Keratinocyte (primary cell): Measurements from ENCODE around the gene STKLD1. TPM values are rescaled to one million over a fixed set of nuclear protein-coding genes. Genes with fewer than 3 reads are reported as not detected.

Experiments used
- DNase-seq: peaks from one replicate; pipeline ENCODE4 v3.0.0-alpha.2; 2011; ENCODE audit warnings: low read depth, missing footprints, low spot score
- FAIRE-seq: peaks from 2 replicates; lab custom pipeline; 2011; peaks lifted over from hg19 to GRCh38; lab: Jason Lieb, UNC
- H2AFZ ChIP-seq: 2 replicates; pipeline ENCODE4 v1.6.0; 2012; ENCODE audit warnings: low read length, control low read depth, inconsistent platforms; ENCODE audit not compliant: control insufficient read depth
- H3K27ac ChIP-seq: 2 replicates; pipeline ENCODE4 v1.5.1; 2011; ENCODE audit warnings: low read length; ENCODE audit not compliant: control insufficient read depth, insufficient read depth
- H3K27me3 ChIP-seq: 3 replicates; pipeline ENCODE4 v1.6.0; 2011; ENCODE audit warnings: low read length; ENCODE audit not compliant: control insufficient read depth, insufficient read depth; ENCODE audit errors: extremely low read depth
- H3K36me3 ChIP-seq, 2 experiments: 2 replicates in 1 of 2; 3 replicates in 1 of 2; pipeline ENCODE4 v1.5.1; 2011; ENCODE audit warnings: low read length in 2 of 2, mild to moderate bottlenecking in 1 of 2; ENCODE audit not compliant: control insufficient read depth in 2 of 2, insufficient read depth in 2 of 2; ENCODE audit errors: extremely low read depth in 1 of 2
- H3K4me1 ChIP-seq: 3 replicates; pipeline ENCODE4 v1.5.1; 2011; ENCODE audit warnings: low read length; ENCODE audit not compliant: control insufficient read depth, insufficient read depth; ENCODE audit errors: extremely low read depth
- H3K4me2 ChIP-seq: 3 replicates; pipeline ENCODE4 v1.6.0; 2011; ENCODE audit warnings: low read depth, low read length; ENCODE audit not compliant: control insufficient read depth, insufficient read depth; ENCODE audit errors: extremely low read depth
- H3K4me3 ChIP-seq, 3 experiments: fragments of 200-600 bp in 1 of 3; sonication (generic) in 1 of 3; 2 replicates in 2 of 3; 3 replicates in 1 of 3; pipeline ENCODE4 v1.5.1; 2011 to 2016; ENCODE audit warnings: low read length in 3 of 3, mild to moderate bottlenecking in 3 of 3, control low read depth in 2 of 3, inconsistent platforms in 1 of 3, low read depth in 1 of 3, mixed read lengths in 1 of 3, mixed run types in 1 of 3, moderate library complexity in 1 of 3; ENCODE audit not compliant: control insufficient read depth in 2 of 3, insufficient read depth in 2 of 3; ENCODE audit errors: extremely low read depth in 1 of 3
- H3K79me2 ChIP-seq: 2 replicates; pipeline ENCODE4 v1.6.0; 2012; ENCODE audit warnings: low read length; ENCODE audit not compliant: control insufficient read depth, insufficient read depth
- H3K9ac ChIP-seq: 3 replicates; pipeline ENCODE4 v1.6.0; 2011; ENCODE audit warnings: low read length; ENCODE audit not compliant: control insufficient read depth, insufficient read depth; ENCODE audit errors: extremely low read depth
- H3K9me1 ChIP-seq: 3 replicates; pipeline ENCODE4 v1.6.0; 2011; ENCODE audit warnings: low read length; ENCODE audit not compliant: control insufficient read depth, insufficient read depth; ENCODE audit errors: extremely low read depth
- H3K9me3 ChIP-seq: 2 replicates; pipeline ENCODE4 v1.5.1; 2012; ENCODE audit warnings: low read depth, low read length; ENCODE audit not compliant: control insufficient read depth
- H4K20me1 ChIP-seq: 3 replicates; pipeline ENCODE4 v1.6.0; 2011; ENCODE audit warnings: low read length; ENCODE audit not compliant: control insufficient read depth, insufficient read depth; ENCODE audit errors: extremely low read depth
- CTCF ChIP-seq, 3 experiments: IDR thresholded peaks in 1 of 3; conservative IDR thresholded peaks in 1 of 3; optimal IDR thresholded peaks in 1 of 3; 2 replicates in 2 of 3; 3 replicates in 1 of 3; pipeline versions ENCODE3 to v1.5.1; 2011; ENCODE audit warnings: low read length in 3 of 3, mild to moderate bottlenecking in 3 of 3, moderate library complexity in 2 of 3, control low read depth in 1 of 3, inconsistent platforms in 1 of 3; ENCODE audit not compliant: insufficient read depth in 2 of 3; ENCODE audit errors: extremely low read depth in 1 of 3
- EZH2 ChIP-seq: IDR thresholded peaks from one replicate; pipeline ENCODE4 v1.6.1; 2012; ENCODE audit warnings: inconsistent platforms, mild to moderate bottlenecking, low read length, moderate library complexity
- dilution Hi-C: fragments of 300-500 bp; cut with MboI; formaldehyde crosslinking; loops from one replicate; pipeline ENCODE4 v1.7.0; 2020; ENCODE audit warnings: low sequenced_read_pairs; ENCODE audit not compliant: extremely low pct_ligation_motif_present
- polyA plus RNA-seq, 5 experiments: library from polyadenylated mRNA; depleted of rRNA in 3 of 5; stranded (reverse) in 3 of 5; stranded (forward) in 1 of 5; unstranded in 1 of 5; fragments of >200 nt; gene quantifications; 1 replicate in 1 of 5; 2 replicates in 3 of 5; 3 replicates in 1 of 5; pipeline versions ENCODE4 v1.2.1 to v1.2.3, GENCODE V29; 2011 to 2012; ENCODE audit warnings: missing spikeins in 2 of 5, low read depth in 1 of 5, low replicate concordance in 1 of 5

The STKLD1 gene
- polyA plus RNA-seq, 1 donor (not counting 4 experiments of a cell fraction or from before 2014, with no cell fraction given) = 0.77 TPM

GRCh38 chr9:133396952-133397351 is 20.8 kb downstream of the STKLD1 start:
- FAIRE-seq = no peak

GRCh38 chr9:133397370-133397769 is 21.2 kb downstream of the STKLD1 start:
- Histone ChIP-seq H3K36me3 (no peaks in the 10 kb centered on the region), H3K4me2 (no peak overlapping the region), H2AFZ (no peak overlapping the region), H3K79me2 (no peaks in the 10 kb centered on the region), H3K27ac (no peak overlapping the region), H3K27me3 (peaks cover 15% of the 10 kb centered on the region), H3K9me1 (no peaks in the 10 kb centered on the region), H3K9me3 (no peaks in the 10 kb centered on the region), H3K4me1 (no peaks in the 10 kb centered on the region), H3K4me3 (no peak overlapping the region), H3K9ac (no peak overlapping the region), H4K20me1 (no peaks in the 10 kb centered on the region)
- FAIRE-seq = no peak
- TF ChIP-seq CTCF (optimal IDR thresholded peaks at IDR 0.05 in 1 of 3, IDR thresholded peaks at IDR 0.05 in 1 of 3, conservative IDR thresholded peaks at IDR 0.05 in 1 of 3; ENCODE audit: extremely low read depth in 1 of 3, insufficient read depth in 2 of 3, low read length in 3 of 3) = no peak
- no peak for TF ChIP-seq EZH2
- dilution Hi-C loops = no loop called here
- no peak for DNase-seq

More at GRCh38 chr9:133396952-133397351, 20.8 kb downstream of the STKLD1 start:
- no peak overlapping the region for H3K4me3 ChIP-seq
- no peak overlapping the region for H3K27ac ChIP-seq
- H3K27me3 ChIP-seq = peaks cover 15% of the 10 kb centered on the region
- dilution Hi-C loops = no loop called here
- DNase-seq = no peak
- H3K79me2 ChIP-seq = no peaks in the 10 kb centered on the region
- no peak overlapping the region for H3K4me2 ChIP-seq
- H3K36me3 ChIP-seq = no peaks in the 10 kb centered on the region
- no peaks in the 10 kb centered on the region for H3K9me1 ChIP-seq
- peak in 2 of 3 experiments; percentile 24 to 51 for TF ChIP-seq CTCF (optimal IDR thresholded peaks at IDR 0.05 in 1 of 3, IDR thresholded peaks at IDR 0.05 in 1 of 3, conservative IDR thresholded peaks at IDR 0.05 in 1 of 3; ENCODE audit: extremely low read depth in 1 of 3, insufficient read depth in 2 of 3, low read length in 3 of 3)
- TF ChIP-seq EZH2 = no peak
- no peak overlapping the region for H3K9ac ChIP-seq
- H3K9me3 ChIP-seq = no peaks in the 10 kb centered on the region
- H2AFZ ChIP-seq = no peak overlapping the region
- no peaks in the 10 kb centered on the region for H3K4me1 ChIP-seq
- H4K20me1 ChIP-seq = no peaks in the 10 kb centered on the region
